Peyer's patch (tissue), 4 donors: ENCODE results near the gene MAP1B.
"Not testable (repeated sequence)": the region's sequence is repeated elsewhere in the genome, so short reads cannot be mapped to it uniquely, and the experiment has no call there.

Source experiments
- POLR2A ChIP-seq, 2 donors: fragments of 450-650 bp; IDR thresholded peaks; one replicate each; pipeline ENCODE4 v1.5.1; 2017; ENCODE audit warnings: antibody characterized with exemption in 2 of 2, mild to moderate bottlenecking in 2 of 2, moderate library complexity in 2 of 2
- TF ChIP-seq, protein P1 (sequence below), 6 experiments: fragments of 450-650 bp in 4 of 6; fragments of 200-600 bp in 2 of 6; sonication (generic) in 1 of 6; IDR thresholded peaks; one replicate each; pipeline ENCODE4 v1.5.1; 2017 to 2019; ENCODE audit warnings: antibody characterized with exemption in 6 of 6, mild to moderate bottlenecking in 3 of 6, moderate library complexity in 1 of 6

DNA sequence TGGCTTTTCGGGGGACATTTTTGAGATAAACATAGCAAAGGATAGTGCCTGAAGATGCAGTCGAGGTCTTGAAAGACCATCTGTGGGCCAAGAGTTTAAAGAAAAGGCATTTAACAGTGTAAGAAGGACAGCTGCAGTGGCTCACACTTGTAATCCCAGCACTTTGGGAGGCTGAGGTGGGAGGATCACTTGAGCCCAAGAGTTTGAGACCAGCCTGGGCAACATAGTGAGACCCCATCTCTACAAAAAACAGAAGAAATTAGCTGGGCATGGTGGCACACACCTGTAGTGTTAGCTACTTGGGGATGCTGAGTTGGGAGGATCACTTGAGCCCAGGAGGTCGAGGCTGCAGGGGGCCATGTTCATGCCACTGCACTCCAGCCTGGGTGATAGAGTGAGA, 63.9 kb downstream of the MAP1B start:
- TF ChIP-seq, protein P1, sequence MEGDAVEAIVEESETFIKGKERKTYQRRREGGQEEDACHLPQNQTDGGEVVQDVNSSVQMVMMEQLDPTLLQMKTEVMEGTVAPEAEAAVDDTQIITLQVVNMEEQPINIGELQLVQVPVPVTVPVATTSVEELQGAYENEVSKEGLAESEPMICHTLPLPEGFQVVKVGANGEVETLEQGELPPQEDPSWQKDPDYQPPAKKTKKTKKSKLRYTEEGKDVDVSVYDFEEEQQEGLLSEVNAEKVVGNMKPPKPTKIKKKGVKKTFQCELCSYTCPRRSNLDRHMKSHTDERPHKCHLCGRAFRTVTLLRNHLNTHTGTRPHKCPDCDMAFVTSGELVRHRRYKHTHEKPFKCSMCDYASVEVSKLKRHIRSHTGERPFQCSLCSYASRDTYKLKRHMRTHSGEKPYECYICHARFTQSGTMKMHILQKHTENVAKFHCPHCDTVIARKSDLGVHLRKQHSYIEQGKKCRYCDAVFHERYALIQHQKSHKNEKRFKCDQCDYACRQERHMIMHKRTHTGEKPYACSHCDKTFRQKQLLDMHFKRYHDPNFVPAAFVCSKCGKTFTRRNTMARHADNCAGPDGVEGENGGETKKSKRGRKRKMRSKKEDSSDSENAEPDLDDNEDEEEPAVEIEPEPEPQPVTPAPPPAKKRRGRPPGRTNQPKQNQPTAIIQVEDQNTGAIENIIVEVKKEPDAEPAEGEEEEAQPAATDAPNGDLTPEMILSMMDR (IDR thresholded peaks at IDR 0.05) = not testable (repeated sequence)
- not testable (repeated sequence) for TF ChIP-seq POLR2A (IDR thresholded peaks at IDR 0.05)
